ENCODE results near the gene DAZAP1.

- TF ChIP-seq POLR2AphosphoS5 (IDR thresholded peaks at IDR 0.05) (no peak), CTCF (IDR thresholded peaks at IDR 0.05) (no peak), POLR2A (IDR thresholded peaks at IDR 0.05) (no peak)
These were observed 12.0 kb upstream of the DAZAP1 start for GRCh38 chr19:1395194-1396018.

Measured in suprapubic skin (tissue), 4 donors.